HepG2 (cell line): ENCODE measurements around the gene SLC25A10. TPM values are rescaled to one million over a fixed set of nuclear protein-coding genes. Genes with fewer than 3 reads are reported as not detected.
A peak's percentile ranks its signal among the peaks of the same experiment; 100 is the strongest.

Experiments
- FOSL1 ChIP-seq: sonication (generic); formaldehyde crosslinking; IDR thresholded peaks from 2 replicates; pipeline ENCODE4 v1.9.0; 2021; ENCODE audit warnings: missing genetic modification reagents, borderline replicate concordance
- MZF1 ChIP-seq: sonication (generic); formaldehyde crosslinking; IDR thresholded peaks from 2 replicates; pipeline ENCODE4 v1.8.1; 2023; ENCODE audit warnings: mild to moderate bottlenecking, missing genetic modification reagents, borderline replicate concordance
- NBN ChIP-seq: fragments of 450-650 bp; conservative IDR thresholded peaks from 2 replicates; pipeline ENCODE4 v1.6.1; 2017
- RFXANK ChIP-seq: IDR thresholded peaks from 2 replicates; pipeline ENCODE4 v1.6.1; 2016
- SMARCE1 ChIP-seq: fragments of 450-650 bp; IDR thresholded peaks from 2 replicates; pipeline ENCODE4 v1.6.1; 2017; ENCODE audit warnings: borderline replicate concordance
- SP4 ChIP-seq: sonication (generic); formaldehyde crosslinking; IDR thresholded peaks from 2 replicates; pipeline ENCODE4 v1.8.1; 2023; ENCODE audit warnings: mild to moderate bottlenecking, missing genetic modification reagents
- SRSF1 ChIP-seq: fragments of 200-400 bp; formaldehyde crosslinking; optimal IDR thresholded peaks from 2 replicates; pipeline ENCODE3; 2017; ENCODE audit warnings: mild to moderate bottlenecking, low read depth, low read length, moderate library complexity
- ZFP36L1 ChIP-seq: sonication (generic); formaldehyde crosslinking; IDR thresholded peaks from 2 replicates; pipeline ENCODE4 v1.8.0; 2022; ENCODE audit warnings: mild to moderate bottlenecking, missing genetic modification reagents, moderate library complexity
- ZNF207 ChIP-seq: fragments of 450-650 bp; IDR thresholded peaks from 2 replicates; pipeline ENCODE4 v1.6.1; 2016; ENCODE audit warnings: antibody characterized with exemption, borderline replicate concordance
- ZNF225 ChIP-seq: sonication (generic); formaldehyde crosslinking; IDR thresholded peaks from 2 replicates; pipeline ENCODE4 v1.4.0; 2020; ENCODE audit warnings: mild to moderate bottlenecking, missing genetic modification reagents
- ZNF264 ChIP-seq: sonication (generic); formaldehyde crosslinking; IDR thresholded peaks from 2 replicates; pipeline ENCODE4 v1.4.0; 2020; ENCODE audit warnings: missing genetic modification reagents
- ZNF713 ChIP-seq: sonication (generic); formaldehyde crosslinking; IDR thresholded peaks from 2 replicates; pipeline ENCODE4 v1.4.0; 2020; ENCODE audit warnings: mild to moderate bottlenecking, missing genetic modification reagents
- polyA plus RNA-seq, 8 experiments: library from polyadenylated mRNA; depleted of rRNA in 3 of 8; stranded (reverse) in 7 of 8; unstranded in 1 of 8; fragments of >200 nt; fragmentation: Illumina TruSeq in 4 of 8; extraction: Trizol in 4 of 8; gene quantifications; 2 replicates each; pipeline versions ENCODE4 v1.2.1 to v1.2.3, GENCODE V29; 2011 to 2016; ENCODE audit warnings: low read depth in 4 of 8, missing spikeins in 1 of 8, mixed read lengths in 1 of 8; ENCODE audit not compliant: insufficient read depth in 1 of 8
- total RNA-seq, 5 experiments: library from RNA; depleted of rRNA; stranded (reverse); fragments of >200 nt; fragmentation: Illumina TruSeq; extraction: Trizol; gene quantifications; 2 replicates each; pipeline ENCODE4 v1.2.3, GENCODE V29; 2016; ENCODE audit warnings: low read depth in 1 of 5
- TF ChIP-seq, protein P1 (sequence below): sonication (generic); formaldehyde crosslinking; IDR thresholded peaks from 2 replicates; pipeline ENCODE4 v1.4.0; 2020; ENCODE audit warnings: missing genetic modification reagents, borderline replicate concordance
- TF ChIP-seq, protein P2 (sequence below): sonication (generic); formaldehyde crosslinking; IDR thresholded peaks from 2 replicates; pipeline ENCODE4 v1.5.0; 2020; ENCODE audit warnings: mild to moderate bottlenecking, missing genetic modification reagents, moderate library complexity
- TF ChIP-seq, protein P3 (sequence below): IDR thresholded peaks from 2 replicates; pipeline ENCODE4 v1.6.1; 2018; ENCODE audit warnings: missing genetic modification reagents
- TF ChIP-seq, protein P4 (sequence below): sonication (generic); formaldehyde crosslinking; IDR thresholded peaks from 2 replicates; pipeline ENCODE4 v1.4.0; 2020; ENCODE audit warnings: missing genetic modification reagents

The SLC25A10 gene
- total and polyA plus RNA-seq, 2 of the 13 experiments (the other 11 are each of a cell fraction or from before 2014, with no cell fraction given): 46.5 to 140 TPM

DNA sequence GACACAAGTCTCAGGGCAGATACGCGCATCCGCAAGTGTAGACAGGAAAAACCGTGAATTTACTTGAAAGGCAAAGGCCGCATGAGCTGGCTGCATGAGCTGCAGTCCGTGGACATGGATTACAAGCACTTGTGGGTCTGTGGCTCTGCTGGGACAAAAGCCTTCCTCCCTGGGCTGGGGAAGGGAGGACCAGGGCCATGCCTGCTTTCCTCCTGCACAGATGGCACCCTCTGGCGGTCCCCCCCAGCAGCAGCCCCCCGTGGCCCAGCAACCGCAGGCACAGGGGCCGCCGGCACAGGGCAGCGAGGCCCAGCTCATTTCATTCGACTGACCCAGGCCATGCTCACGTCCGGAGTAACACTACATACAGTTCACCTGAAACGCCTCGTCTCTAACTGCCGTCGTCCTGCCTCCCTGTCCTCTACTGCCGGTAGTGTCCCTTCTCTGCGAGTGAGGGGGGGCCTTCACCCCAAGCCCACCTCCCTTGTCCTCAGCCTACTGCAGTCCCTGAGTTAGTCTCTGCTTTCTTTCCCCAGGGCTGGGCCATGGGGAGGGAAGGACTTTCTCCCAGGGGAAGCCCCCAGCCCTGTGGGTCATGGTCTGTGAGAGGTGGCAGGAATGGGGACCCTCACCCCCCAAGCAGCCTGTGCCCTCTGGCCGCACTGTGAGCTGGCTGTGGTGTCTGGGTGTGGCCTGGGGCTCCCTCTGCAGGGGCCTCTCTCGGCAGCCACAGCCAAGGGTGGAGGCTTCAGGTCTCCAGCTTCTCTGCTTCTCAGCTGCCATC, 10.6 kb upstream of the SLC25A10 start (continued):
- TF ChIP-seq, protein P1, sequence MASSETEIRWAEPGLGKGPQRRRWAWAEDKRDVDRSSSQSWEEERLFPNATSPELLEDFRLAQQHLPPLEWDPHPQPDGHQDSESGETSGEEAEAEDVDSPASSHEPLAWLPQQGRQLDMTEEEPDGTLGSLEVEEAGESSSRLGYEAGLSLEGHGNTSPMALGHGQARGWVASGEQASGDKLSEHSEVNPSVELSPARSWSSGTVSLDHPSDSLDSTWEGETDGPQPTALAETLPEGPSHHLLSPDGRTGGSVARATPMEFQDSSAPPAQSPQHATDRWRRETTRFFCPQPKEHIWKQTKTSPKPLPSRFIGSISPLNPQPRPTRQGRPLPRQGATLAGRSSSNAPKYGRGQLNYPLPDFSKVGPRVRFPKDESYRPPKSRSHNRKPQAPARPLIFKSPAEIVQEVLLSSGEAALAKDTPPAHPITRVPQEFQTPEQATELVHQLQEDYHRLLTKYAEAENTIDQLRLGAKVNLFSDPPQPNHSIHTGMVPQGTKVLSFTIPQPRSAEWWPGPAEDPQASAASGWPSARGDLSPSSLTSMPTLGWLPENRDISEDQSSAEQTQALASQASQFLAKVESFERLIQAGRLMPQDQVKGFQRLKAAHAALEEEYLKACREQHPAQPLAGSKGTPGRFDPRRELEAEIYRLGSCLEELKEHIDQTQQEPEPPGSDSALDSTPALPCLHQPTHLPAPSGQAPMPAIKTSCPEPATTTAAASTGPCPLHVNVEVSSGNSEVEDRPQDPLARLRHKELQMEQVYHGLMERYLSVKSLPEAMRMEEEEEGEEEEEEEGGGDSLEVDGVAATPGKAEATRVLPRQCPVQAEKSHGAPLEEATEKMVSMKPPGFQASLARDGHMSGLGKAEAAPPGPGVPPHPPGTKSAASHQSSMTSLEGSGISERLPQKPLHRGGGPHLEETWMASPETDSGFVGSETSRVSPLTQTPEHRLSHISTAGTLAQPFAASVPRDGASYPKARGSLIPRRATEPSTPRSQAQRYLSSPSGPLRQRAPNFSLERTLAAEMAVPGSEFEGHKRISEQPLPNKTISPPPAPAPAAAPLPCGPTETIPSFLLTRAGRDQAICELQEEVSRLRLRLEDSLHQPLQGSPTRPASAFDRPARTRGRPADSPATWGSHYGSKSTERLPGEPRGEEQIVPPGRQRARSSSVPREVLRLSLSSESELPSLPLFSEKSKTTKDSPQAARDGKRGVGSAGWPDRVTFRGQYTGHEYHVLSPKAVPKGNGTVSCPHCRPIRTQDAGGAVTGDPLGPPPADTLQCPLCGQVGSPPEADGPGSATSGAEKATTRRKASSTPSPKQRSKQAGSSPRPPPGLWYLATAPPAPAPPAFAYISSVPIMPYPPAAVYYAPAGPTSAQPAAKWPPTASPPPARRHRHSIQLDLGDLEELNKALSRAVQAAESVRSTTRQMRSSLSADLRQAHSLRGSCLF (CRISPR knock-in tag): no peak
- TF ChIP-seq SMARCE1 (no peak), ZFP36L1 (CRISPR knock-in tag) (no peak), ZNF264 (no peak), ZNF207 (no peak), SP4 (CRISPR knock-in tag) (peak; percentile 14; the same call in 1 of the 2 replicates), MZF1 (no peak), FOSL1 (CRISPR knock-in tag) (no peak), RFXANK (CRISPR knock-in tag) (no peak), ZNF713 (CRISPR knock-in tag) (no peak), NBN (no peak), SRSF1 (peak; percentile 75), ZNF225 (CRISPR knock-in tag) (no peak)
- TF ChIP-seq, protein P2, sequence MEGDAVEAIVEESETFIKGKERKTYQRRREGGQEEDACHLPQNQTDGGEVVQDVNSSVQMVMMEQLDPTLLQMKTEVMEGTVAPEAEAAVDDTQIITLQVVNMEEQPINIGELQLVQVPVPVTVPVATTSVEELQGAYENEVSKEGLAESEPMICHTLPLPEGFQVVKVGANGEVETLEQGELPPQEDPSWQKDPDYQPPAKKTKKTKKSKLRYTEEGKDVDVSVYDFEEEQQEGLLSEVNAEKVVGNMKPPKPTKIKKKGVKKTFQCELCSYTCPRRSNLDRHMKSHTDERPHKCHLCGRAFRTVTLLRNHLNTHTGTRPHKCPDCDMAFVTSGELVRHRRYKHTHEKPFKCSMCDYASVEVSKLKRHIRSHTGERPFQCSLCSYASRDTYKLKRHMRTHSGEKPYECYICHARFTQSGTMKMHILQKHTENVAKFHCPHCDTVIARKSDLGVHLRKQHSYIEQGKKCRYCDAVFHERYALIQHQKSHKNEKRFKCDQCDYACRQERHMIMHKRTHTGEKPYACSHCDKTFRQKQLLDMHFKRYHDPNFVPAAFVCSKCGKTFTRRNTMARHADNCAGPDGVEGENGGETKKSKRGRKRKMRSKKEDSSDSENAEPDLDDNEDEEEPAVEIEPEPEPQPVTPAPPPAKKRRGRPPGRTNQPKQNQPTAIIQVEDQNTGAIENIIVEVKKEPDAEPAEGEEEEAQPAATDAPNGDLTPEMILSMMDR (CRISPR knock-in tag): peak; percentile 61
- TF ChIP-seq, protein P3, sequence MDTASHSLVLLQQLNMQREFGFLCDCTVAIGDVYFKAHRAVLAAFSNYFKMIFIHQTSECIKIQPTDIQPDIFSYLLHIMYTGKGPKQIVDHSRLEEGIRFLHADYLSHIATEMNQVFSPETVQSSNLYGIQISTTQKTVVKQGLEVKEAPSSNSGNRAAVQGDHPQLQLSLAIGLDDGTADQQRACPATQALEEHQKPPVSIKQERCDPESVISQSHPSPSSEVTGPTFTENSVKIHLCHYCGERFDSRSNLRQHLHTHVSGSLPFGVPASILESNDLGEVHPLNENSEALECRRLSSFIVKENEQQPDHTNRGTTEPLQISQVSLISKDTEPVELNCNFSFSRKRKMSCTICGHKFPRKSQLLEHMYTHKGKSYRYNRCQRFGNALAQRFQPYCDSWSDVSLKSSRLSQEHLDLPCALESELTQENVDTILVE: no peak; the same call in 1 of the 2 replicates
- TF ChIP-seq, protein P4, sequence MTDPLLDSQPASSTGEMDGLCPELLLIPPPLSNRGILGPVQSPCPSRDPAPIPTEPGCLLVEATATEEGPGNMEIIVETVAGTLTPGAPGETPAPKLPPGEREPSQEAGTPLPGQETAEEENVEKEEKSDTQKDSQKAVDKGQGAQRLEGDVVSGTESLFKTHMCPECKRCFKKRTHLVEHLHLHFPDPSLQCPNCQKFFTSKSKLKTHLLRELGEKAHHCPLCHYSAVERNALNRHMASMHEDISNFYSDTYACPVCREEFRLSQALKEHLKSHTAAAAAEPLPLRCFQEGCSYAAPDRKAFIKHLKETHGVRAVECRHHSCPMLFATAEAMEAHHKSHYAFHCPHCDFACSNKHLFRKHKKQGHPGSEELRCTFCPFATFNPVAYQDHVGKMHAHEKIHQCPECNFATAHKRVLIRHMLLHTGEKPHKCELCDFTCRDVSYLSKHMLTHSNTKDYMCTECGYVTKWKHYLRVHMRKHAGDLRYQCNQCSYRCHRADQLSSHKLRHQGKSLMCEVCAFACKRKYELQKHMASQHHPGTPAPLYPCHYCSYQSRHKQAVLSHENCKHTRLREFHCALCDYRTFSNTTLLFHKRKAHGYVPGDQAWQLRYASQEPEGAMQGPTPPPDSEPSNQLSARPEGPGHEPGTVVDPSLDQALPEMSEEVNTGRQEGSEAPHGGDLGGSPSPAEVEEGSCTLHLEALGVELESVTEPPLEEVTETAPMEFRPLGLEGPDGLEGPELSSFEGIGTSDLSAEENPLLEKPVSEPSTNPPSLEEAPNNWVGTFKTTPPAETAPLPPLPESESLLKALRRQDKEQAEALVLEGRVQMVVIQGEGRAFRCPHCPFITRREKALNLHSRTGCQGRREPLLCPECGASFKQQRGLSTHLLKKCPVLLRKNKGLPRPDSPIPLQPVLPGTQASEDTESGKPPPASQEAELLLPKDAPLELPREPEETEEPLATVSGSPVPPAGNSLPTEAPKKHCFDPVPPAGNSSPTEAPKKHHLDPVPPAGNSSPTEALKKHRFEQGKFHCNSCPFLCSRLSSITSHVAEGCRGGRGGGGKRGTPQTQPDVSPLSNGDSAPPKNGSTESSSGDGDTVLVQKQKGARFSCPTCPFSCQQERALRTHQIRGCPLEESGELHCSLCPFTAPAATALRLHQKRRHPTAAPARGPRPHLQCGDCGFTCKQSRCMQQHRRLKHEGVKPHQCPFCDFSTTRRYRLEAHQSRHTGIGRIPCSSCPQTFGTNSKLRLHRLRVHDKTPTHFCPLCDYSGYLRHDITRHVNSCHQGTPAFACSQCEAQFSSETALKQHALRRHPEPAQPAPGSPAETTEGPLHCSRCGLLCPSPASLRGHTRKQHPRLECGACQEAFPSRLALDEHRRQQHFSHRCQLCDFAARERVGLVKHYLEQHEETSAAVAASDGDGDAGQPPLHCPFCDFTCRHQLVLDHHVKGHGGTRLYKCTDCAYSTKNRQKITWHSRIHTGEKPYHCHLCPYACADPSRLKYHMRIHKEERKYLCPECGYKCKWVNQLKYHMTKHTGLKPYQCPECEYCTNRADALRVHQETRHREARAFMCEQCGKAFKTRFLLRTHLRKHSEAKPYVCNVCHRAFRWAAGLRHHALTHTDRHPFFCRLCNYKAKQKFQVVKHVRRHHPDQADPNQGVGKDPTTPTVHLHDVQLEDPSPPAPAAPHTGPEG (CRISPR knock-in tag): no peak
